ENCODE data around the gene RORC.

Gene RORC

GRCh38 chr1:151805066-151805820 lies 26.4 kb downstream of the RORC start, which contains the start of gene LINGO4:
Gene LINGO4, minus strand, starts transcription at chr1:151805419. Its CDS starts 2,715 bp downstream, at chr1:151802704.
- no peak for TF ChIP-seq CTCF (IDR thresholded peaks at IDR 0.05; ENCODE audit: low read depth, low read length)
- H3K4me3 ChIP-seq (ENCODE audit: low read depth, low read length), result no peak within 1 kb of the TSS

- TF ChIP-seq CTCF (IDR thresholded peaks at IDR 0.05; ENCODE audit: low read depth, low read length), result no peak
- H3K4me3 ChIP-seq (ENCODE audit: low read depth, low read length), result no peak overlapping the region
Observed at GRCh38 chr1:151803915-151804314, 27.7 kb downstream of the RORC start.

GRCh38 chr1:151803164-151803563 lies 28.4 kb downstream of the RORC start:
- TF ChIP-seq CTCF (IDR thresholded peaks at IDR 0.05; ENCODE audit: low read depth, low read length), result no peak
- H3K4me3 ChIP-seq (ENCODE audit: low read depth, low read length), result no peak overlapping the region

- TF ChIP-seq CTCF (IDR thresholded peaks at IDR 0.05; ENCODE audit: low read depth, low read length), result no peak
- no peak overlapping the region for H3K4me3 ChIP-seq (ENCODE audit: low read depth, low read length)
Observed at GRCh38 chr1:151802372-151802771, 29.2 kb downstream of the RORC start.

- no peak overlapping the region for H3K4me3 ChIP-seq (ENCODE audit: low read depth, low read length)
- no peak for TF ChIP-seq CTCF (IDR thresholded peaks at IDR 0.05; ENCODE audit: low read depth, low read length)
Observed at GRCh38 chr1:151801846-151802245, 29.8 kb downstream of the RORC start.

GRCh38 chr1:151801310-151801820 lies 30.2 kb downstream of the RORC start:
- no peak for TF ChIP-seq CTCF (IDR thresholded peaks at IDR 0.05; ENCODE audit: low read depth, low read length)
- H3K4me3 ChIP-seq (ENCODE audit: low read depth, low read length), result no peak overlapping the region

- TF ChIP-seq CTCF (IDR thresholded peaks at IDR 0.05; ENCODE audit: low read depth, low read length), result no peak
- no peak overlapping the region for H3K4me3 ChIP-seq (ENCODE audit: low read depth, low read length)
Observed at GRCh38 chr1:151800830-151801229, 30.8 kb downstream of the RORC start.
